Raji (cell line): Measurements from ENCODE around the gene GMFB.

Experiments
- POLR2A ChIP-seq: IDR thresholded peaks from 2 replicates; pipeline ENCODE4 v1.6.1; 2011; ENCODE audit warnings: low read depth, low read length, control low read depth; ENCODE audit not compliant: insufficient read depth

Gene GMFB

GRCh38 chr14:54502602-54503001 is 13.8 kb upstream of the GMFB start:
- TF ChIP-seq POLR2A, result no peak

GRCh38 chr14:54501480-54501879 is 12.7 kb upstream of the GMFB start:
- no peak for TF ChIP-seq POLR2A

- TF ChIP-seq POLR2A, result no peak
Observed at GRCh38 chr14:54500744-54501143, 12.0 kb upstream of the GMFB start.

- no peak for TF ChIP-seq POLR2A
Observed at GRCh38 chr14:54498579-54498978, 9.8 kb upstream of the GMFB start.

GRCh38 chr14:54498095-54498531 is 9.3 kb upstream of the GMFB start:
- no peak for TF ChIP-seq POLR2A

- no peak for TF ChIP-seq POLR2A
Observed at GRCh38 chr14:54497224-54497623, 8.4 kb upstream of the GMFB start.

GRCh38 chr14:54493293-54493692 is 4.5 kb upstream of the GMFB start:
- TF ChIP-seq POLR2A, result no peak

GRCh38 chr14:54490445-54491175 is 1.8 kb upstream of the GMFB start:
- TF ChIP-seq POLR2A, result no peak

GRCh38 chr14:54489731-54490444 is 1.1 kb upstream of the GMFB start:
- no peak for TF ChIP-seq POLR2A

- TF ChIP-seq POLR2A, result no peak
Observed at GRCh38 chr14:54489318-54489683, 521 bp upstream of the GMFB start.

GRCh38 chr14:54488318-54488645 is 498 bp downstream of the GMFB start:
- no peak for TF ChIP-seq POLR2A

- no peak for TF ChIP-seq POLR2A
Observed at GRCh38 chr14:54487771-54488170, 1.0 kb downstream of the GMFB start.

- no peak for TF ChIP-seq POLR2A
Observed at GRCh38 chr14:54486685-54487084, 2.1 kb downstream of the GMFB start.

GRCh38 chr14:54483846-54484245 is 4.9 kb downstream of the GMFB start:
- no peak for TF ChIP-seq POLR2A

- TF ChIP-seq POLR2A, result peak; percentile 30; the same call in 1 of the 2 replicates
Observed at GRCh38 chr14:54483073-54483745, 5.6 kb downstream of the GMFB start.

GRCh38 chr14:54481695-54482094 is 7.1 kb downstream of the GMFB start:
- no peak for TF ChIP-seq POLR2A
